Suprapubic skin (tissue), 4 donors: ENCODE measurements around the gene UBE2D2.
"Not testable (repeated sequence)": the region's sequence is repeated elsewhere in the genome, so short reads cannot be mapped to it uniquely, and the experiment has no call there.

ENCODE experiments used
- CTCF ChIP-seq, 2 donors: fragments of 200-600 bp in 1 of 2; fragments of 450-650 bp in 1 of 2; sonication (generic) in 1 of 2; IDR thresholded peaks; one replicate each; pipeline ENCODE4 v1.5.1; 2016 to 2019; ENCODE audit warnings: antibody characterized with exemption in 2 of 2, mild to moderate bottlenecking in 1 of 2, moderate library complexity in 1 of 2
- EP300 ChIP-seq: sonication (generic); formaldehyde crosslinking; IDR thresholded peaks from one replicate; pipeline ENCODE4 v1.6.1; 2017; ENCODE audit warnings: antibody characterized with exemption
- POLR2A ChIP-seq, 2 donors: fragments of 450-650 bp; IDR thresholded peaks; one replicate each; pipeline ENCODE4 v1.6.1; 2017; ENCODE audit warnings: antibody characterized with exemption in 2 of 2, mild to moderate bottlenecking in 2 of 2, moderate library complexity in 2 of 2
- POLR2AphosphoS5 ChIP-seq, 3 donors: sonication (generic); formaldehyde crosslinking; IDR thresholded peaks; one replicate each; pipeline ENCODE4 v1.6.1; 2017; ENCODE audit warnings: antibody characterized with exemption in 3 of 3

DNA sequence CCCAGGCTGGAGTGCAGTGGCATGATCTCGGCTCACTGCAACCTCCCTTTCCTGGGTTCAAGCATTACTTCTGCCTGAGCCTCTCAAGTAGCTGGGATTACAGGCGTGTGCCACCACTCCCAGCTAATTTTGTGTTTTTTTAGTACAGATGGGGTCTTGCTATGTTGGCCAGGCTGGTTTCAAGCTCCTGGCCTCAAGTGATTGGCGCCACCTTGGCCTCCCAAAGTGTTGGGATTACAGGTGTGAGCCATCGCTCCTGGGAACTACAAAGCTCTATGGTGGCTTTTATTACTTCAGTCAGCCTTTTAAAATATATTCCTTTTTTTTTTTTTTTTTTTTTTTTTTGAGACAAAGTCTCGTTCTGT is 37.4 kb downstream of the UBE2D2 start:
- not testable (repeated sequence) for TF ChIP-seq POLR2A (IDR thresholded peaks at IDR 0.05); CTCF (IDR thresholded peaks at IDR 0.05); POLR2AphosphoS5 (IDR thresholded peaks at IDR 0.05); EP300
